H1 (cell line): Measurements from ENCODE around the gene ADAMTS20. TPM values are rescaled to one million over a fixed set of nuclear protein-coding genes. Genes with fewer than 3 reads are reported as not detected.

Source experiments
- CTCF ChIA-PET: fragments of 300-600 bp; sonication (Branson Sonifier 250); formaldehyde crosslinking; loops from one replicate; lab custom pipeline; 2021; ENCODE audit not compliant: partially characterized antibody; lab: Charles Lee
- POLR2A ChIA-PET: fragments of 300-600 bp; sonication (Branson Sonifier 250); formaldehyde crosslinking; loops from one replicate; lab custom pipeline; 2021; ENCODE audit warnings: inconsistent platforms; ENCODE audit not compliant: partially characterized antibody; lab: Charles Lee
- DNase-seq, 2 experiments: peaks; one replicate each; pipeline versions ENCODE4 v3.0.0 to v3.0.0-alpha.2; 2010 to 2022; ENCODE audit warnings: low spot score in 2 of 2, low read depth in 1 of 2, mixed read lengths in 1 of 2
- FAIRE-seq: peaks from 2 replicates; lab custom pipeline; 2011; peaks lifted over from hg19 to GRCh38; lab: Jason Lieb, UNC
- H2AFZ ChIP-seq: 2 replicates; pipeline ENCODE4 v1.8.1; 2012; ENCODE audit warnings: low read length, inconsistent platforms
- H2AK5ac ChIP-seq: 2 replicates; pipeline ENCODE4 v1.6.1; 2013; ENCODE audit warnings: low read depth, low read length
- H2BK120ac ChIP-seq: replicated peaks from 2 replicates; pipeline ENCODE3; 2013; ENCODE audit warnings: low read depth, low read length, inconsistent platforms
- H2BK12ac ChIP-seq: 2 replicates; pipeline ENCODE4 v1.6.1; 2013; ENCODE audit warnings: low read depth, low read length
- H2BK15ac ChIP-seq: 2 replicates; pipeline ENCODE4 v1.6.1; 2013; ENCODE audit warnings: low read length
- H2BK20ac ChIP-seq: 2 replicates; pipeline ENCODE4 v1.6.1; 2013; ENCODE audit warnings: low read length
- H2BK5ac ChIP-seq: 2 replicates; pipeline ENCODE4 v1.6.1; 2013; ENCODE audit warnings: low read depth, low read length
- H3K14ac ChIP-seq: 2 replicates; pipeline ENCODE4 v1.6.1; 2013; ENCODE audit warnings: inconsistent platforms; ENCODE audit not compliant: insufficient read length
- H3K18ac ChIP-seq: 2 replicates; pipeline ENCODE4 v1.6.1; 2013; ENCODE audit warnings: low read length; ENCODE audit errors: extremely low read depth
- H3K23ac ChIP-seq: 2 replicates; pipeline ENCODE4 v1.6.1; 2013; ENCODE audit warnings: inconsistent platforms; ENCODE audit not compliant: insufficient read length
- H3K23me2 ChIP-seq: 2 replicates; pipeline ENCODE4 v1.6.1; 2013; ENCODE audit warnings: low read depth, low read length
- H3K27ac ChIP-seq: 2 replicates; pipeline ENCODE4 v1.6.1; 2011; ENCODE audit warnings: low read depth, low read length, inconsistent platforms
- H3K27me3 ChIP-seq, 4 experiments: replicated peaks in 1 of 4; 1 replicate in 1 of 4; 2 replicates in 3 of 4; pipeline versions ENCODE4 v1.6.1 to v1.8.1; 2011 to 2013; ENCODE audit warnings: low read length in 3 of 4, mild to moderate bottlenecking in 3 of 4, inconsistent platforms in 2 of 4, mixed read lengths in 2 of 4, moderate library complexity in 1 of 4; ENCODE audit not compliant: control insufficient read depth in 3 of 4, insufficient read depth in 3 of 4; ENCODE audit errors: extremely low read depth in 1 of 4
- H3K36me3 ChIP-seq, 4 experiments: 2 replicates each; pipeline versions ENCODE4 v1.6.1 to v1.8.1; 2011 to 2013; ENCODE audit warnings: mild to moderate bottlenecking in 4 of 4, low read length in 3 of 4, moderate library complexity in 2 of 4, control low read depth in 1 of 4, inconsistent platforms in 1 of 4; ENCODE audit not compliant: insufficient read depth in 4 of 4, control insufficient read depth in 2 of 4
- H3K4ac ChIP-seq: replicated peaks from 2 replicates; pipeline ENCODE3; 2013; ENCODE audit warnings: low read length, low read depth, mixed read lengths, inconsistent platforms; ENCODE audit not compliant: insufficient read length
- H3K4me1 ChIP-seq, 4 experiments: replicated peaks in 1 of 4; 1 replicate in 1 of 4; 2 replicates in 3 of 4; pipeline versions ENCODE4 v1.6.1 to v1.8.1; 2011 to 2013; ENCODE audit warnings: low read length in 3 of 4, inconsistent platforms in 2 of 4, mixed read lengths in 1 of 4; ENCODE audit not compliant: insufficient read depth in 4 of 4, control insufficient read depth in 3 of 4
- H3K4me2 ChIP-seq, 2 experiments: 2 replicates each; pipeline versions ENCODE4 v1.6.1 to v1.8.1; 2011 to 2013; ENCODE audit warnings: low read depth in 2 of 2, low read length in 2 of 2, control low read depth in 1 of 2, inconsistent platforms in 1 of 2, mild to moderate bottlenecking in 1 of 2; ENCODE audit not compliant: insufficient read depth in 1 of 2
- H3K4me3 ChIP-seq, 4 experiments: fragments of 200-600, 300-600 bp in 1 of 4; sonication (generic), shearing (Covaris generic), sonication (Bioruptor Twin) in 1 of 4; 2 replicates each; pipeline versions ENCODE4 v1.5.1 to v1.8.1; 2011 to 2016; ENCODE audit warnings: low read length in 4 of 4, low read depth in 3 of 4, control low read depth in 2 of 4, inconsistent platforms in 2 of 4, mild to moderate bottlenecking in 2 of 4, mixed read lengths in 1 of 4, moderate library complexity in 1 of 4; ENCODE audit not compliant: insufficient read depth in 2 of 4; ENCODE audit errors: extremely low read depth in 1 of 4
- H3K56ac ChIP-seq: replicated peaks from 2 replicates; pipeline ENCODE3; 2013; ENCODE audit warnings: low read depth, mild to moderate bottlenecking, mixed read lengths, low read length, inconsistent platforms; ENCODE audit not compliant: insufficient read length
- H3K79me1 ChIP-seq: 2 replicates; pipeline ENCODE4 v1.6.1; 2013; ENCODE audit warnings: low read depth, low read length, control low read depth
- H3K79me2 ChIP-seq, 2 experiments: 2 replicates each; pipeline versions ENCODE4 v1.6.1 to v1.8.1; 2012 to 2013; ENCODE audit warnings: low read length in 2 of 2, mild to moderate bottlenecking in 2 of 2, inconsistent platforms in 1 of 2; ENCODE audit not compliant: insufficient read depth in 2 of 2, control insufficient read depth in 1 of 2
- H3K9ac ChIP-seq, 4 experiments: replicated peaks in 1 of 4; 1 replicate in 1 of 4; 2 replicates in 3 of 4; pipeline versions ENCODE4 v1.6.1 to v1.8.1; 2011 to 2013; ENCODE audit warnings: low read depth in 3 of 4, low read length in 3 of 4, control low read depth in 2 of 4, mild to moderate bottlenecking in 2 of 4, moderate library complexity in 2 of 4, inconsistent platforms in 1 of 4; ENCODE audit errors: extremely low read depth in 1 of 4
- H3K9me3 ChIP-seq, 2 experiments: 2 replicates each; pipeline versions ENCODE4 v1.6.1 to v1.8.1; 2012 to 2013; ENCODE audit warnings: mild to moderate bottlenecking in 2 of 2, moderate library complexity in 2 of 2, control low read depth in 1 of 2, inconsistent platforms in 1 of 2, low read depth in 1 of 2, low read length in 1 of 2, mixed read lengths in 1 of 2; ENCODE audit not compliant: insufficient read depth in 2 of 2
- H4K20me1 ChIP-seq, 2 experiments: replicated peaks in 1 of 2; 2 replicates each; pipeline versions ENCODE3 to v1.8.1; 2011 to 2013; ENCODE audit warnings: inconsistent platforms in 2 of 2, low read length in 2 of 2, mild to moderate bottlenecking in 1 of 2; ENCODE audit not compliant: insufficient read depth in 2 of 2, control insufficient read depth in 1 of 2
- H4K5ac ChIP-seq: 2 replicates; pipeline ENCODE4 v1.6.1; 2013; ENCODE audit warnings: low read length, low read depth, mixed read lengths, inconsistent platforms; ENCODE audit not compliant: insufficient read length
- H4K8ac ChIP-seq: 2 replicates; pipeline ENCODE4 v1.8.0; 2013; ENCODE audit warnings: mild to moderate bottlenecking, moderate library complexity, low read length, inconsistent platforms; ENCODE audit not compliant: insufficient read depth; ENCODE audit errors: extremely low read depth
- H4K91ac ChIP-seq: replicated peaks from 2 replicates; pipeline ENCODE3; 2013; ENCODE audit warnings: low read length, mixed read lengths, inconsistent platforms; ENCODE audit not compliant: insufficient read length
- ASH2L ChIP-seq: fragments of 200-600, 300-600 bp; sonication (generic); IDR thresholded peaks from one replicate; pipeline ENCODE4 v1.7.1; 2017; ENCODE audit warnings: low read length
- BACH1 ChIP-seq: IDR thresholded peaks from 2 replicates; pipeline ENCODE4 v1.6.1; 2012; ENCODE audit warnings: low read length, improper control_type of control experiment
- BCL11A ChIP-seq, 2 experiments: IDR thresholded peaks; one replicate each; pipeline ENCODE4 v1.6.1; 2011; ENCODE audit warnings: low read depth in 2 of 2, low read length in 2 of 2, mild to moderate bottlenecking in 2 of 2
- BRCA1 ChIP-seq: IDR thresholded peaks from 2 replicates; pipeline ENCODE4 v1.6.1; 2012; ENCODE audit warnings: low read depth, low read length, improper control_type of control experiment
- CBX8 ChIP-seq: fragments of 300-800, 300-1000 bp; sonication (generic); IDR thresholded peaks from 2 replicates; pipeline ENCODE4 v1.7.1; 2016; ENCODE audit warnings: low read depth, low read length, borderline replicate concordance
- CEBPB ChIP-seq: IDR thresholded peaks from 2 replicates; pipeline ENCODE4 v1.6.1; 2012; ENCODE audit warnings: low read depth, low read length
- E2F6 ChIP-seq: IDR thresholded peaks from 2 replicates; pipeline ENCODE4 v1.6.1; 2012; ENCODE audit warnings: inconsistent platforms
- EZH2 ChIP-seq: fragments of 200-600 bp; sonication (generic); IDR thresholded peaks from 2 replicates; pipeline ENCODE4 v1.7.1; 2012; ENCODE audit warnings: low read depth, mild to moderate bottlenecking, moderate library complexity, low read length, inconsistent platforms; ENCODE audit not compliant: severe bottlenecking
- GABPA ChIP-seq: IDR thresholded peaks from 2 replicates; pipeline ENCODE4 v1.6.1; 2011; ENCODE audit warnings: mild to moderate bottlenecking, low read length, moderate library complexity, borderline replicate concordance; ENCODE audit not compliant: insufficient read depth
- JUND ChIP-seq: IDR thresholded peaks from 2 replicates; pipeline ENCODE4 v1.6.1; 2011; ENCODE audit warnings: mild to moderate bottlenecking, improper control_type of control experiment, low read length
- KDM1A ChIP-seq: fragments of 200-600, 300-600 bp; sonication (generic); IDR thresholded peaks from 2 replicates; pipeline ENCODE4 v1.7.1; 2016; ENCODE audit warnings: mild to moderate bottlenecking, low read length, borderline replicate concordance
- KDM5A ChIP-seq: fragments of 200-600 bp; IDR thresholded peaks from 2 replicates; pipeline ENCODE4 v1.7.1; 2012; ENCODE audit warnings: mild to moderate bottlenecking, low read length, inconsistent platforms, mixed read lengths
- MAFK ChIP-seq: IDR thresholded peaks from 2 replicates; pipeline ENCODE4 v1.6.1; 2012; ENCODE audit warnings: low read depth, mild to moderate bottlenecking, improper control_type of control experiment, low read length
- POLR2A ChIP-seq, 2 experiments: IDR thresholded peaks; 1 replicate in 1 of 2; 2 replicates in 1 of 2; pipeline ENCODE4 v1.6.1; 2011; ENCODE audit warnings: low read depth in 2 of 2, low read length in 2 of 2, mild to moderate bottlenecking in 2 of 2; ENCODE audit errors: control extremely low read depth in 1 of 2
- SIRT6 ChIP-seq: IDR thresholded peaks from one replicate; pipeline ENCODE4 v1.7.1; 2012; ENCODE audit warnings: low read length, inconsistent platforms
- TAF1 ChIP-seq: IDR thresholded peaks from 2 replicates; pipeline ENCODE4 v1.6.1; 2011; ENCODE audit warnings: mild to moderate bottlenecking, low read depth, low read length
- TCF12 ChIP-seq: IDR thresholded peaks from 2 replicates; pipeline ENCODE4 v1.6.1; 2011; ENCODE audit warnings: low read depth, mild to moderate bottlenecking, low read length
- WGBS, 2 experiments: shearing (Covaris generic) in 1 of 2; methylation state at CpG; one replicate each; pipeline versions ENCODE4 v1.1.6 to v1.1.7; 2013 to 2015; ENCODE audit warnings: low lambda C conversion rate in 2 of 2, mixed read lengths in 2 of 2, inconsistent platforms in 1 of 2, low coverage in 1 of 2, missing lambda C conversion rate in 1 of 2; ENCODE audit not compliant: insufficient replicate concordance in 2 of 2, insufficient coverage in 1 of 2, insufficient read length in 1 of 2; ENCODE audit errors: extremely low coverage in 1 of 2, missing lambda C conversion rate in 1 of 2; 5-methylcytosine and 5-hydroxymethylcytosine counted together
- polyA plus RNA-seq, 7 experiments: library from polyadenylated mRNA; depleted of rRNA in 3 of 7; stranded (reverse) in 5 of 7; unstranded in 2 of 7; fragments of >200 nt in 5 of 7; fragments of 200-250 nt in 2 of 7; gene quantifications; 1 replicate in 5 of 7; 2 replicates in 1 of 7; 4 replicates in 1 of 7; pipeline versions ENCODE4 v1.2.1 to v1.2.3, GENCODE V29; 2011 to 2013; ENCODE audit warnings: missing spikeins in 2 of 7, mixed read lengths in 2 of 7
- total RNA-seq: library from RNA; stranded (reverse); fragmentation: NEBNext Ultra II Directional; extraction: Animal tissue kit (Norgen Biotek cat#: 25700); gene quantifications from 2 replicates; pipeline ENCODE4 v1.2.1, GENCODE V29; 2021

ADAMTS20 gene
- total and polyA plus RNA-seq, 2 of the 8 experiments (the other 6 are each of a cell fraction or from before 2014, with no cell fraction given): 2.9 to 5.1 TPM

DNA sequence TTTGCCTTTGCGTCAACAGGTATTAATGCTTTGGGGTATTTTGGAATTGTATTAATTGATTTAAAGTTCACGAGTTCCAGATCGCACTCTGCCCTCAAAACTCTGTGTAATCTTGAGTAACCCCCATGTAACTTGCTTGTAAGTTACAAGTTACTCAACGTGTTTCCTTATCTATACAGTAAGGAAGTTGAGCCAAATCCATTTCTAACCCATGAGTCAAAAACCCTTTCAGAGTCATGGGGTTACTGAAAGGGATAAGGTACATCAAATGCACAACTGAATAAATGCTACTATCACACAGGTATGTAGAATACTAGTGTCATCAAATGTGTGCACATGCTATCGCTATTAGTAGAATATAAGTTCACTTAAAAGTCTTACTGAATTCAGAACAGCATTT is 28.6 kb upstream of the ADAMTS20 start:
- no peaks in the 10 kb centered on the region for H4K20me1 ChIP-seq
- no peak overlapping the region for H3K23ac ChIP-seq
- TF ChIP-seq ASH2L (no peak), KDM5A (no peak), SIRT6 (no peak), TAF1 (no peak), JUND (no peak), EZH2 (no peak), POLR2A (IDR thresholded peaks at IDR 0.05; ENCODE audit: control extremely low read depth in 1 of 2, low read depth in 2 of 2, low read length in 2 of 2) (no peak), BACH1 (no peak), CBX8 (no peak), BRCA1 (no peak), TCF12 (no peak), MAFK (no peak), BCL11A (IDR thresholded peaks at IDR 0.05; ENCODE audit: low read depth in 2 of 2, low read length in 2 of 2) (no peak), KDM1A (no peak), E2F6 (no peak), GABPA (no peak), CEBPB (no peak)

More for the DNA sequence above, 28.6 kb upstream of the ADAMTS20 start:
- no peaks in the 10 kb centered on the region for H3K36me3 ChIP-seq
- no peak overlapping the region for H2BK5ac ChIP-seq
- H4K5ac ChIP-seq: no peak overlapping the region
- H2BK15ac ChIP-seq: no peak overlapping the region
- 86% methylated on average over 5 of the region's 5 CpGs; no CpG with 5 or more reads in 1 of the 2 experiments for WGBS, 2 experiments
- H2AK5ac ChIP-seq: no peak overlapping the region
- no peaks in the 10 kb centered on the region for H3K9me3 ChIP-seq
- no peak overlapping the region for H4K8ac ChIP-seq
- H2BK120ac ChIP-seq: no peak overlapping the region
- H3K79me1 ChIP-seq: no peaks in the 10 kb centered on the region
- no peaks in the 10 kb centered on the region for H3K27me3 ChIP-seq
- DNase-seq: no peak
- ChIA-PET POLR2A (no interaction called here), CTCF (no interaction called here)
- FAIRE-seq: no peak
- H3K4ac ChIP-seq: no peak overlapping the region
- H3K18ac ChIP-seq: no peak overlapping the region
- no peak overlapping the region for H3K4me2 ChIP-seq
- H2BK20ac ChIP-seq: no peak overlapping the region
- H3K56ac ChIP-seq: no peak overlapping the region
- no peak overlapping the region for H4K91ac ChIP-seq
- H3K4me3 ChIP-seq: no peak overlapping the region
- no peaks in the 10 kb centered on the region; the same call in 1 of the 2 replicates for H3K23me2 ChIP-seq
- H3K27ac ChIP-seq: no peak overlapping the region
- no peak overlapping the region for H3K14ac ChIP-seq
- no peak overlapping the region for H2BK12ac ChIP-seq
- no peak overlapping the region for H2AFZ ChIP-seq
- no peak overlapping the region for H3K9ac ChIP-seq
- H3K79me2 ChIP-seq: no peaks in the 10 kb centered on the region
- no peaks in the 10 kb centered on the region for H3K4me1 ChIP-seq
